AG08396 (cell line): Measurements from ENCODE around the gene KIR3DL3.
"Not testable (repeated sequence)": the region's sequence is repeated elsewhere in the genome, so short reads cannot be mapped to it uniquely, and the experiment has no call there.

Experiments
- DNase-seq: peaks from one replicate; pipeline ENCODE4 v3.0.0; 2012; ENCODE audit warnings: low spot score, mixed read lengths

The KIR3DL3 gene

GRCh38 chr19:54782916-54783315, 58.7 kb downstream of the KIR3DL3 start:
- DNase-seq = not testable (repeated sequence)
